ENCODE results near the gene CORO1C. TPM values are rescaled to one million over a fixed set of nuclear protein-coding genes. Genes with fewer than 3 reads are reported as not detected.
"Not testable (repeated sequence)": the region's sequence is repeated elsewhere in the genome, so short reads cannot be mapped to it uniquely, and the experiment has no call there.

CORO1C gene
- polyA plus RNA-seq, 2 of the 4 experiments (the other 2 are of a cell fraction), result 166 to 245 TPM

GRCh38 chr12:108621161-108621560 lies 110.2 kb downstream of the CORO1C start:
- ChIA-PET POLR2A (no interaction called here), CTCF (interaction anchor here (0.6 to 20.7 kb wide), 5 partner anchors 13 to 182 kb away, joined by 3 to 533 read pairs (median 166); partner anchors contain the start of genes ISCU, SART3, SELPLG and TMEM119)
- H3K9me3 ChIP-seq, result no peaks in the 10 kb centered on the region
- TF ChIP-seq JUNB (IDR thresholded peaks at IDR 0.05) (no peak), REST (IDR thresholded peaks at IDR 0.05) (no peak), KDM5A (IDR thresholded peaks at IDR 0.05) (no peak)
- ATAC-seq (no peak), DNase-seq (ENCODE audit: low read depth in 1 of 2, low spot score in 1 of 2) (no peak), FAIRE-seq (no peak)
- H3K4me2 ChIP-seq, result no peak overlapping the region
- H3K4me3 ChIP-seq, result no peak overlapping the region
- 0 out of 3 replicates have a peak, but pooled peaks cover 3% of the 10 kb centered on the region for H3K4me1 ChIP-seq
- H3K27ac ChIP-seq, result no peak overlapping the region
- WGBS (ENCODE audit: missing lambda C conversion rate), result 84% methylated on average over 3 of the region's 3 CpGs

GRCh38 chr12:108620236-108620879 lies 111.0 kb downstream of the CORO1C start:
- H3K27ac ChIP-seq, result no peak overlapping the region

GRCh38 chr12:108619369-108620160 lies 111.8 kb downstream of the CORO1C start:
- DNase-seq (ENCODE audit: low read depth in 1 of 2, low spot score in 1 of 2), result no peak
- ChIA-PET CTCF (interaction anchor here (0.6 to 20.7 kb wide), 9 partner anchors 15 to 629 kb away, joined by 3 to 533 read pairs (median 17); partner anchors contain the start of genes ISCU, SART3, SELPLG and TMEM119), POLR2A (interaction anchor here (0.6 to 1.0 kb wide), 2 partner anchors 57 kb away, joined by 3 read pairs; partner anchors contain the start of gene ISCU)
- no peak for FAIRE-seq
- H3K4me2 ChIP-seq, result no peak overlapping the region
- no peak for ATAC-seq
- no peak overlapping the region for H3K4me3 ChIP-seq
- no peak for TF ChIP-seq POLR2AphosphoS2 (conservative IDR thresholded peaks at IDR 0.05; ENCODE audit: low read length)
- WGBS (ENCODE audit: missing lambda C conversion rate), result 59% methylated on average over 14 of the region's 14 CpGs
- 0 out of 3 replicates have a peak, but pooled peaks cover 3% of the 10 kb centered on the region for H3K4me1 ChIP-seq
- H3K27ac ChIP-seq, result no peak overlapping the region
- no peaks in the 10 kb centered on the region for H3K9me3 ChIP-seq

More at GRCh38 chr12:108620236-108620879, 111.0 kb downstream of the CORO1C start:
- POLR2A ChIA-PET, result interaction anchor here (1.0 kb wide), 1 partner anchor 58 kb away, joined by 3 read pairs; the partner anchor contains the start of gene ISCU
- H3K9me3 ChIP-seq, result no peaks in the 10 kb centered on the region
- H3K4me2 ChIP-seq, result no peak overlapping the region
- FAIRE-seq (no peak), DNase-seq (ENCODE audit: low read depth in 1 of 2, low spot score in 1 of 2) (peak in 1 of 2 experiments; percentile 32), ATAC-seq (no peak)
- H3K4me3 ChIP-seq, result no peak overlapping the region
- H3K4me1 ChIP-seq, result 0 out of 3 replicates have a peak, but pooled peaks cover 3% of the 10 kb centered on the region
- WGBS (ENCODE audit: missing lambda C conversion rate), result 79% methylated on average over 10 of the region's 10 CpGs
- CTCF ChIA-PET, result interaction anchor here (0.6 to 20.7 kb wide), 5 partner anchors 14 to 759 kb away, joined by 3 to 533 read pairs (median 166); partner anchors contain the start of genes ISCU, SART3, SELPLG and TMEM119
- TF ChIP-seq CEBPB (IDR thresholded peaks at IDR 0.05), result peak; percentile 45 to 54; a peak in 3 of 4 replicates
- no peak for TF ChIP-seq ZNF302 (CRISPR knock-in tag; IDR thresholded peaks at IDR 0.05)

GRCh38 chr12:108618953-108619274 lies 112.4 kb downstream of the CORO1C start:
- not testable (repeated sequence) for FAIRE-seq; H3K4me2 ChIP-seq; H3K9me3 ChIP-seq; ATAC-seq; H3K4me3 ChIP-seq; H3K27ac ChIP-seq; H3K4me1 ChIP-seq; DNase-seq (ENCODE audit: low read depth in 1 of 2, low spot score in 1 of 2)
- WGBS (ENCODE audit: missing lambda C conversion rate), result 83% methylated on average over 4 of the region's 4 CpGs
- POLR2A ChIA-PET, result interaction anchor here (0.6 to 1.7 kb wide), 2 partner anchors 56 kb away, joined by 3 to 11 read pairs; partner anchors contain the start of gene ISCU
- CTCF ChIA-PET, result interaction anchor here (0.7 to 20.7 kb wide), 22 partner anchors 15 to 628 kb away, joined by 3 to 533 read pairs (median 10); partner anchors contain the start of genes FICD, ISCU, SART3 and SELPLG
